COR-L47 (cell line): ENCODE measurements around the gene ZC3H7B.
A peak's percentile ranks its signal among the peaks of the same experiment; 100 is the strongest.

Source experiments
- DNase-seq: peaks from one replicate; lab custom pipeline; 2025; lab: John Stamatoyannopoulos, UW

Gene ZC3H7B

DNA sequence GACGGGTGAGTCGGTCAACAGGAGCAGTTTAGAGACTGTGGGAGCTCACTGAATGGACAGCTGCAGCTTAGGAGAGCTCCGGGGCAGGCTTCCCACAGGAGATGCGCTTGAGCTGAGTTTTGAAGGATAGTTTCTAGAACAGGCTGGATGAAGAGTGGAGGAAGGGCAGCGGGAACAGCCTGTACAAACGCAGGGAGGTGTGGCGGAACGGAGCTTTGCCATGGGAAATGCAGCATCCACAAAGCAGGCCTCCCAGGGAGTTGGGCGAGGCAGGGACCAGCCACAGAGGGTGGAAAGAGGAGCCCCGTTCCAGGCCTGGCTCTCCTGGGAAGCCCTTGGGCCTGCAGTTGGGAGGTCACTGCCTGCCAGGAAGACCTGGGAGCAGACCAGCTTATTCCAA, 53.7 kb downstream of the ZC3H7B start:
- DNase-seq = no peak

DNA sequence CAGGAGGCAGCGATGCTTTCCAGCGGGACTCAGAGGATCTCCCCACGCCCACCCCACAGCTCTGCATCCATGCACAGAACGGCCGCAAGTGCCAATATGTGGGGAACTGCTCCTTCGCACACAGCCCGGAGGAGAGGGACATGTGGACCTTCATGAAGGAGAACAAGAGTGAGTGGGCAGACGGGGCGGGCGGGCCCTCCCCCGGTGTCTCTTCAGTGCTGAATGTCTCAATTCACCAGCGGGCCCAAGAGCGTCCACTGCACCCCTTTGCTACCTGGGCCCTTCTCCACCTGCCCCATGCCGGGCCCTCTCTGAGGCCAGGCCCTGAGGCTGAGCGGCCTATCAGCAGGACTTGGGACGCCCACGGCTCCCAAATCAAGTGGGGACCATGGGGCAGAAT, 54.6 kb downstream of the ZC3H7B start:
- no peak for DNase-seq

DNA sequence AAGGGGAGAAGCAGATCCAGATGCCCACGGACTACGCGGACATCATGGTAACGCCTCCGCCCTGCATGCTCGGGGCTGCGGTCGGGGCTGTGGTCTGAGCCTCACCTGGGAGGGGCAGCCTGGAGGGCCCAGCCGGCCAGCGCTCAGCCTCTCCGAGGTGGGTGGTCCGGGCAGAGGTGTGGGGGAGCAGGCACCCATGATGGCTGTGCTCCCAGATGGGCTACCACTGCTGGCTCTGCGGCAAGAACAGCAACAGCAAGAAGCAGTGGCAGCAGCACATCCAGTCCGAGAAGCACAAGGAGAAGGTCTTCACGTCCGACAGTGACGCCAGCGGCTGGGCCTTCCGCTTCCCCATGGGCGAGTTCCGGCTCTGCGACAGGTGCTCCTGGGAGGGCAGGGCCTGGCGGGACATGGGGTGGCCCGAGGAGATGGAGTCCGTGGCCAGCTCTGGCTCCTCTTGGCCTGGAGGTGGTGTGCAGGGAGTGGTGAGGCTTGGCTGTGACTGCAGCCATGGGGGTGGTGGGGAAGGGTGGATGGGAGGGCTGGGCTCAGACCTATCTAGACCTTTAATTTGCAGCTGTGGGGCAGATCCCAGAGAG, 55.2 kb downstream of the ZC3H7B start:
- DNase-seq = no peak

DNA sequence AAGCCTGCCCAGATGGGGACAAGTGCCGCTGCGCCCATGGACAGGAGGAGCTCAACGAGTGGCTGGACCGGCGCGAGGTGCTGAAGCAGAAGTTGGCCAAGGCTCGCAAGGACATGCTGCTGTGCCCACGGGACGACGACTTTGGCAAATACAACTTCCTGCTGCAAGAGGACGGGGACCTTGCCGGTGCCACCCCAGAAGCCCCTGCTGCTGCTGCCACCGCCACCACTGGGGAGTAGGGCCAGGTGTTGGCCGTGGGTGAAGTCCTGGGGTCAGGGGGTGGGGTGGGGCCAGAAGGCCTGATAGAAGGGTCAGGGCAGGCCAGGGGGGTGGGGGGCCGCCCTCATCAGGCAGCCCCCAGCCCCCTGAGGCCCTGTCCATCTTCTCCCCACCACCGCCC, 55.9 kb downstream of the ZC3H7B start:
- no peak for DNase-seq

DNA sequence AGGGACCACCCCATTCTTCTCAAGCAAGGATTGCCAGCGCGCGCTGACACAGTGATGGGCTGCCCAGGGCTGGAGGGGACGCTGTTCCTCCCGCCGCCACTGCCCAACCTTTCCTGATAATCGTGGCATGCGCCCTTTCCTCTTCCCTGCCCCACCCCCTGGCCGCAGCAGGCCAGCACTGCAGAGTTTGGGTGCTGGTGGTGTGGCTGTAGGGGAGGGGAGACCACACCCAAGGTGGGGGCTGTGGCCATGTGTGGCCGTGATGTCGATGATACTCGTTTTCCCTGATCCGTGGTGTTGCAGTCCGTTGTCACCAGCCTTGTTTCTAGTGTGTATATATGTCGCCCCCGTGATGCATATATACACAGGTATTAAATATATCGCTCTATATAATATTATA, 57.6 kb downstream of the ZC3H7B start:
- DNase-seq = no peak

DNA sequence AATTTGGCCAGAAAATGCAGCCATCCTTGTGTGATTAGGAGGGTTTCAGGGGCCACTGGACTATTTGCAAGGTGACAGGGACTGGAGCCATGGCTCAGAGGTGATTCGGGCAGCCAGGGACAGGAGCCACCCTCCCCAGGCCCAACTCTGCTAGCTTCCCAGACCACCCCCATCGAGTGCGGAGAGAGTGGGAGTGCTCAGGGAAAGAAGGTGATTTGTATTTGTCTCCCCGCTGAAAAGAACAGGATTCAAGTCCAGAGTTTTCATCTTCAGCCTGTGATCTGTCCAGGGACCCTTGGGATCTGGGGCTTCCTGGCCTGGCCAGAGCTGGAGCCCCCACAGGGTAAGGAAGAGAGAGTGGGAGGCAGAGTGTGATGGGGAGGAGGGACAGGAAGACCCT, 58.1 kb downstream of the ZC3H7B start:
- DNase-seq = no peak

DNA sequence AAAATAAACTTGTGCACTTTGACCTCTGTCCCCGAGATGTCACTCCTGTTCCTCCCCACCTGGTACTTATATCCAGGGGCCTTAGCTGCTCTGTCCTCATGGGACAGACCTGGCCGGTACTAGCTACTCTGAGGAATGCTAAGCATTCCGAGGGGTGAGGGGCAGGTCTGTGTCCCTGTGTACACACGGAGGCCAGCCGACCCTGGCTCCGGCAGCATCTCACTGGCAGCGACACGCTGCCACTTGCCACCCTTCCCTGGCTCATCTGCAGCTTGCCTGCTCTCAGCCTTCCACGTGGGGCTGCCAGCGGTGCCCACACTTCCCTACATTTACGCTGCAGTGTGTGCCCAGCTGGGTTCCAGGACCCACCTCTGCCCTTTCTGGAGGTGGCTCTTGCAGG, 58.8 kb downstream of the ZC3H7B start:
- DNase-seq = no peak

DNA sequence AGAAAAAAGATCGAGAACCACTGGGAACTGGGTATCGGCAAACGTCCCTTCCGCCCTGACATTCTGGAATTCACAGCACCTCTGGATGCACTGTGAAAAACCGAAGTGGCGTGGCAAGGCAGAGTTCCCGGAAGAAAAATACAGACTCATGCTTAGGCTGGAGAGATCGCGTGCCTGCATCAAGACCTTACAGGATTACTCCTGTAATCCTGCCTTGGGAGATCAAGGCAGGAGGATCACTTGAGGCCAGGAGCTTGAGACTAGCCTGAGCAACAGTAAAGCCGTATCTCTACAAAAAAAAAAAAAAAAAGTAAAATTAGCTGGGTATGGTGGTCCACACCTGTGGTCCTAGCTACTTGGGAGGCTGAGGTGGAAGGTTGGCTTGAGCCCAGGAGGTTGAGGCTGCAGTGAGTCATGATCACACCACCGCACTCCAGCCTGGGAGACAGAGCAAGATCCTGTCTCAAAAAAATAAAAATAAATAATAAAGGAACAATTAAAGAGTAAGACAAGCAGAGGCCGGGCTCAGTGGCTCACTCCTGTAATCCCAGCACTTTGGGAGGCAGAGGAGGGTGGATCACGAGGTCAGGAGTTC, 60.5 kb downstream of the ZC3H7B start:
- no peak for DNase-seq

DNA sequence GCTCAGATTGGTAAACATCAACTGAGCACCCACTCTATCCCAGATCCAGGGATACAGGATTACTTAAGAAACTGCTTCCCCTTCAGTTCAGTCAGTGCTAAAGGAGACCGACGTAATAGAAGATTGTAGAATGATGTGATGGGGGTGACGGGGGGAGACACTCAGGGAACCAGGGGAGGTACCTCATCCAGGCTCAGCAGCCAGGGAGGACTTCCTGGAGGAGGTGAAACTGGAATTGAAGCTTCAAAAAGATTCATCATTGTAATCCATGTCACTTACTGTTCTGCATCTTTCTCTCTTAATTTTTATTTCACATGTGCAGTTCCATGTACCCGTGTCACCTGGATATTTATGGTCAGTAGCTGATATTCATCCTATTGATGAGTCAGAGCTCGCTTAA, 61.3 kb downstream of the ZC3H7B start:
- no peak for DNase-seq

DNA sequence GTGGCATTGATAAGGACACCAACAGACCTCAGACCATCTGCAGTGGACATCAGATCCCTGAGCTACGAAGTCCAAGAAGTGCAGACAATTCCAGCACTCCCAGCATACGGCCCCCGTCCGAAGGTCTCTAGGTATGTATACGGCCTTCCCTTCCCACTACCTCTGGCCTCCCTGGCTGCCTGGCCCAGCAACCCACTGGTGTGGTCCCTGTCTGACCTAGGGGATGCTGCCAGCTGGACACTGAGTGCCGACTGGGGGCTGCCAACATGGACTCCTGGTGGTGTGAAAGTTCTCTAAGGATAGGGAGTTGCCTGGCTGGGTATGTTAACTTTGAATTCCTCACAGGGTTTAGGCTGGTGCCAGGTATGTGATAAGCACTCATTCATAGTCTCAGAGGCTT, 62.9 kb downstream of the ZC3H7B start:
- DNase-seq = no peak

DNA sequence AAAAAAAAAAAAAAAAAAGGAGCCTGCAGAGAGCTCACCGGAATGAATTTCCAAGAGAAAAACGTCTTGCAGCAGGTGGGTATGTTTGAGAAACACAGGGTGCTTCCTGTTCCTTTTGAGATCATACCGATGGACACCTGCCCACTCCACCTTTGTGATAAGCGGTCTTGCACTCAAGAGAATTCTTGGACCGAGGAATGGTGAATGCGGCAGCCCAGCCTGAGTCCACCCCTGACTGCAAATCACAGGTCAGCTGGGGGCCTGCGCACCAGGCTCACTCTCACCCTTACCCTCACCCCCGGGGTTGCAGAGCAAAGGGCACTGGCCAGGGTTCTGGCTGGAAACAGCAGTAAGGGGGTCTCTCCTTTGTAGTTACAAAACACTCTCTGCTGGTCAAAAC, 63.6 kb downstream of the ZC3H7B start:
- DNase-seq = no peak

DNA sequence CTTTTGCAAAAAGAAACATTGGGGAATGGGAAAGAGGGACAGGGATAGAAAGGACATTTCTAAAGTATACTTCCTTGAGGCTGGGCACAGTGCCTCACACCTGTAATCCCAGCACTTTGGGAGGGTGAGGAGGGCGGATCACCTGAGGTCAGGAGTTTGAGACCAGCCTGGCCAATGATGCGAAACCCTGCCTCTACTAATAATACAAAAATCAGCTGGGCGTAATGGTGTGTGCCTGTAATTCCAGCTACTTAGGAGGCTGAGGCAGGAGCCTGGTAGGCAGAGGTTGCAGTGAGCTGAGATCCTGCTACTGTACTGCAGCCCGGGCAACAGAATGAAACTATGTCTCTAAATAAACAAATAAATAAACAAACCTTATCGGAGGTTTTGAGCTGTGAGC, 64.1 kb downstream of the ZC3H7B start:
- DNase-seq = no peak

DNA sequence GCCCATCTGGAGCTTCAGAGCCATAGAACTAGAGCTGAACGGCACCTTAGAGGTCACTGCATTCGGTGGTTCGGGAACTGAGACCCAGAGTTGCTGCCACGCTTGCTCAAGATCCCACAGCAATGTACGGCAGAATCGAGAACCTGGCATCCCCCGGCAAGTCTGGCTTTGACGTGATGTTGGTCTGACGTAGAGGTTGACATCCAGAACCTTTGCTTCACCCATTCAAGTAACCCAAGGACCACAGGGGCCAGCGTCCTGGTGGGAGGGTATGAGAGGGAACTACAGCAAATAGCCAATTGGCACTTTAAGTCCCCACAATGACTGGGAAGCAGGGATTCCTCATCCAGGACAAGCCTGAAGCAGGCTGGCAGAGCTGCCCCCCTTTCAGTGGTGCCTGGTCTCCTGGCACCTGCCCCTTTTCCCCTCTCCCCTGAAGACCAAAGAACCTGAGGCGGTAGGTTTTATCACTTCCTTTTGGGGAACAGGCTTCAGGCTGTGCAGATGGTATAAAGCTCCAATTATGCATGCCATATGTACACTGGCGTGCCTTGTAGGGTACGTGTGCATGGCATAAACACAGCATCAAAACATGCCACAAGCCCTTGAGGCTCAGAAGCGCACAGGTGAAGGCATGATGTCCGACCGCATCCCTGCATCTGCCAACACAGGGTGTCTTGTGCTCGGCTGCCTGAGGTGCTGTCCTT, 65.2 kb downstream of the ZC3H7B start:
- DNase-seq = no peak

DNA sequence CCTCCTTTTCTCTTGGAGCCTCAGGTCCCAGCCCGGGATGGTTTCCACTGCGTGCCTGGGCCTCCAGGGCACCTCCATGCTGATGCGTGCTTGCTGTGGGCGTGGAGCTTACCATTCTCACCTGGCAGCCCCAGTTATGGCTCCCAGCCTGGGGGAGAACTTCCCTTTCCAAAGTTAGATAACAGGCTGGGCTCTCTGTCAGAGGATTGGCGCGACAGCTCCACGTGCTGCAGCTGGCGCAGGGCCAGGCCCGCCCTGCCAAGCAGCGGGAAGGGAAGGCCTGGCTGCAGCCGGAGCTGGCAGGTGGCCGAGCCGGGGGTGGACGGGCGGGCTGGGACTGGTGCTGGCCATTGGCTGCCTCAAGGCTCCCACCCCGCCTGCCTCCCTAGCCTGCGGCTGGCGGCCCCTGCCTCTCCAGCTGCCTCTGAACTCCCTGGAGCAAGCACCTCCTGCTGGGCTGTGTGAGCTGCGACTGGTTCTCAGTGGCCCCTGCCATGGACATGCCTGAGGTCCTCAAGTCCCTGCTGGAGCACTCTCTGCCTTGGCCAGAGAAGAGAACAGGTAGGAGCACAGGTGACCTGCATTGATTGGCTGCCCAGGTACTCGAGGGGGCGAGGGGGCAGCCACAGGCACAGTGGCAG, 65.8 kb downstream of the ZC3H7B start:
- peak; percentile 97 for DNase-seq

DNA sequence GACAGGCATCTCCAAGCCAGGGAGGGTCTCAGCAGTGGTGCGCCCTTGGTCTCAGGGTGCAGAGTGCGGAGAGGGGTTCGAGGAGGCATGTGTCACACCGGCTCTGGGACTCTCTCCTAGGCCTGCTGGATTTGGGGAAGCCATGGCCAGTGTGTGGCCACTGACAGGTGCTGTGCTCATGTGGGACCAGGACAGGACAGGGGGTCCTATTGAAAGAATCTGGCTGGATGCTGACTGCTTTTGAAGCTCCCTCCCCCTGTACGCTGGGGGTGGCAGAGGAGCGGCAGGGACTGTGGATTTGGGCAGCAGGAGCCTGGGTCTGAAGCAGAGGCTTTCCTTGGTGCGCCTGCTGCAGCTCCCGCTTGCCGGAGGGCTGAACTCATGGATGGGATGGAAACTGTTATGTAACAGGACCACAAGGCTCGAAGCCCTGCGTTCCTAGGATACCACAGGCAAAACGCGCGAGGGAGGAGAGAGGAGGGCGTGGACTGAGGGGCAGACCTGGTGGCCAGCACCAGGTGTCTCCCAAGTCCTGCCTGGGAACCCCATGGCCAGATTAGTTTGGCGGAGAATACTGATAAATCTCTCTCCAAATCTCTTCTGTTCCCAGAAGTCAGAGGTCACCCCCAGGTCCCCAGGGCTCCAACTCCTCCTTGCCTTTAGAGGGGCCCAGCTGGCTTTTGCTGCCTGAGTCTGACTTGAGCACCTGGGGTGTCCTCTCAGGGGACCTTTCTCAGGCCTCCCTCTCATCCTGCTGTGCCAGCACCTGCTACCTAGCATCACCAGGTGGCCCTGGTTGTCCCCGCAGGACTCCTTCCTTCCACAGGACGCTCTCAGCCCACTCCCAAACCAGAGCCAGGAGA, 66.6 kb downstream of the ZC3H7B start:
- DNase-seq = peak; percentile 37

DNA sequence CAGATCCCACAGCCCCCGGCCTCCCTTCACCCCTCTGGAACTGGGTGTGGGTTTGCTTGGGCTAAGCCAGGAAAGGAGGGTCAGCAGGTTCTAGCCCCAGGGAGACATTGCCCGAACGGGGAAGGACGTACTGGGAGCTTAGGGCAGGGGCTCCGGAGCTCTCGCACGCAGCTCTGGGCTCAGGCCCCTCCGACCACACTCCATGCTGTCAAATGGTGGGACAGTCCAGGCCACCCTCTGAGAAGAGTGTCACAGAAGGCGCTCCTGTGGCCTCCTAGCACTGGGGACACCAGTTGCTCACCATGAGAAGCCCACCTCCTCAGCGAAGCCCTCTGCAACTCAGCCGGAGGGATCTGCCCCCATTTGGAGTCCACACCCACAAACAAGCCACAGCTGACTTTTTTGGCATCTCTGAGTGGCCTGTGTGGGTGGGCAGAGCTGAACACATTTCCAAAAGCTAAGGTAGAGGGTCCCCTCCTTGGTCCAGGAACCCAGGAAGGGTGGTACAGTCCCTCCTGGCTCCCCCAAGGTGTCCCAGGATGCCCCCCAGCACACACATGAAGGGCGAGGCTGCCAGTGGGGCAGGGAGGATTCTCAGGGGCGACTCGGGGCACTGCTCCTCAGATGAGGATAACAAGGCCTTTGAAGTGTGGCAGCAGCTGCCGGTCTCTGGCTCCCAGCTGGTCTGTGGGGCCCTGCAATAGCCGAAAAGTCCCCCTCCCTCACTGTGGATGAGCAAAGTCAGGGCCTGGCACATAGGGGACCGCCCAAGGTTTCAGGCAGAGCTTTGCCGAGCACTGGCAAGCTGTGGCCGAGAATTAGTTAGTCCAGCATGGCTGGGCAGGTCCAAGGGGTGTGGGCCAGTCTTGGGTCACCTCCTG, 67.5 kb downstream of the ZC3H7B start:
- no peak for DNase-seq

DNA sequence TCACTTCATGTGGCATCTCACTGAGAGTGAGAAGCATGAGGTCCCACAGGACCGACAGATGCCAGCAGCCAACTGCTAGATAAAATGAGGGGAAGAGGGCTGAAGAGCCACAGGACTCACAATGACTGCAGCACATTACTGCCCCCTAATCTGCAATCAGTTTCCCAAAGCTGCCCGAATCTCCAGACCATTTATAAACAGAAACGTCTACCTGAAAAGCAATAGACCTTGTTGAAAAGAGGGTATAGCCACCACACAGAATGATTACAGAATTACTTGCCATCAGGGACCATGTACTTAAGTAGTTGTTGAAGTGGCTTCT, 68.1 kb downstream of the ZC3H7B start:
- no peak for DNase-seq

DNA sequence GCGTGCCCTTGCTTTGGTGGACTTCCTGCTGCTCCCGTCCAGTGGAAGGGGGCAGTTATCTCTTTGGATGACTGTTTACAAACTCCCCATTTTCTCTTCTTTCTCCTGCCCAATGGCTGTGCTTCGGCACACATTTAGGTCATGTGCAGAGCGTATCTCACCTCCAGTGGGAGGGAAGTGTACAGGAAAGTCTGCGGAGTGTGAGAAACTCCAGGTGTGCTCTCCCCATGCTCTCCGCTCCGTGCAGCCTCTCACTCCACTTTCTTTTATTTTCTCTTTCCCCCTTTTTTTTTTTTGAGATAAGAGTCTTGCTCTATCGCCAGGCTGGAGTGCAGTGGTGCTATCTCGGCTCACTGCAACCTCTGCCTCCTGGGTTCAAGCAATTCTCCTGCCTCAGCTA, 68.5 kb downstream of the ZC3H7B start:
- DNase-seq = no peak

DNA sequence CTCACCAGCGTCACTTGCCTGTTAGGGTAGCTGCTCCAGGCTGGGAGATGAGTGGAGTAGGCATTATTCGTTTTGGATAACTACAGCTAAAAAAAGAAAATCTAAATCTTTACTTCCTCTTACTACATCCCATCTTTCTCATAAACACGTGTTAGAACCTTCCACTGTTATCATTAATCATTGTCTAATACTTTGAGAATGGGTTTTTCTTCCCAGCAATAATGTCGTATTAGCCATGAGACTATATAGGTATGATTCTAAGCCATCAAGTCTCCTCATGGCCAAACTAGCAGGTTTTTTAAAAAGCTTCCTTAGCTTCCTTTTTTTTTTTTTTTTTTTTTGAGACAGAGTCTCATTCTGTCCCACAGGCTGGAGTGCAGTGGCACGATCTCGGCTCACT, 76.5 kb downstream of the ZC3H7B start:
- DNase-seq = no peak

DNA sequence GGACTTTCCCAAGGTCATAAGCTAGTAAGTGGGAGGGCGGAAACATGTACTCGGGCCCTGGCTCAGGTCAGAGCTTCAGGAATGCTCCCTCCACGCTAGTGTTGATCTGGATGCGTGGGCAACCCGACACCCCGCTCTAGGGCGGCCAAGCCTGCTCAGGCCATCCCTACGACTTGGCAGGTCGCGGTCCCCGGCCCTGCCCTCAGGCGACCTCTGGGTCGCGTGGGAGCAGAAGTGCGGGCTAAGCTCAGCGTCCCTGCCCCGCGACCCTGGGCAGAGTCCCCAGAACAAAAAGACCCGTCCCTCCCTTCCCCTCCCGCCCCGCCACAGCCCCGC, 79.6 kb downstream of the ZC3H7B start:
- DNase-seq = no peak

DNA sequence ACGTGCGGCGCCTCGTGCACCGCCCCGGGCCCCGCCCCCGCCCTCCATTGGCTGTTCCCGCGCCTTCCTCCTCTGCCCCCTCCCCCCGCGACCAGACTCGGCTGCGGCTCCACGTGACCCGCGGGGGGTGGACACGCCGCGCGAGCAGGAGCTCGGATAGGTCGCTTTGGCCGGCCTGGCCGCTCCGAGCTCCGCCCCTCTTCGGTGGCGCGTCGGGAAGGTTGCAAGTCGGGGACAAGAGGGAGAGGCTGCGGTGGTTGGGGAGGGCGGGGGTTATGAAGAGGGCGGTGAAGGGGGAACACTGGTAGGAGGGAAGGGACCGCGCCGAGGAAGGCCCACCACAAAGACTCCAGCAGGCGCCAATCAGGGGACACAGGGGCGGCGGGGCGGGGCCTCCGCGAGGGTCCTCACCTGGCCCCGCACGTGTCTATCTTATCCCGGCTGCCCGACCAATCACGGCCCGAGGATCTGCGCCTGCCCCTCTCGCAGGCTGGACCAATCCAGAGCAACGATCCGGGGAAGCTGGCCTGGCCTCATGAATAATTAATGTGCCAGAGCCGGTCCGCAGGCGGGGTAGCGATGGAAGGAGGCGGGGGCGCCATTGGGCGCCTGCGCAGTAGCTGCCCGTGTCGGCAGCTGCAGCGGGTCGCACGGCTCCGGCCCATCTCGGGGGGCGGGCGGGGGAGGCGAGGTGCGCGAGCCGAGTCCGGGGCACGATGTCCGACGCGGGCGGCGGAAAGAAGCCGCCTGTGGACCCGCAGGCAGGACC, 80.2 kb downstream of the ZC3H7B start, which contains the start of gene TEF:
TEF (plus strand) TSS at position 614 of the 769 bp plus-strand sequence; CDS start at position 717, 103 bp downstream.
- DNase-seq = peak; percentile 99
